Measurements from ENCODE around the gene CYTH1.

CYTH1 gene

GRCh38 chr17:78798695-78799559 is 16.9 kb upstream of the CYTH1 start:
- no peak for TF ChIP-seq CEBPB (IDR thresholded peaks at IDR 0.05)
- no peak for TF ChIP-seq CREB1 (IDR thresholded peaks at IDR 0.05; ENCODE audit: low read depth)
- no peak for TF ChIP-seq REST (IDR thresholded peaks at IDR 0.05; ENCODE audit: low read depth)
- TF ChIP-seq ZBTB7A (IDR thresholded peaks at IDR 0.05; ENCODE audit: low read depth): no peak
- TF ChIP-seq TCF12 (IDR thresholded peaks at IDR 0.05; ENCODE audit: low read depth): no peak
- TF ChIP-seq TAF1 (IDR thresholded peaks at IDR 0.05; ENCODE audit: low read depth): no peak
- no peak for TF ChIP-seq EP300 (IDR thresholded peaks at IDR 0.05; ENCODE audit: borderline replicate concordance)
- TF ChIP-seq FOXM1 (IDR thresholded peaks at IDR 0.05; ENCODE audit: borderline replicate concordance, low read depth): no peak
- no peak for TF ChIP-seq USF1 (IDR thresholded peaks at IDR 0.05)
- no peak for TF ChIP-seq NFIC (IDR thresholded peaks at IDR 0.05)
- no peak for TF ChIP-seq RAD21 (IDR thresholded peaks at IDR 0.05; ENCODE audit: low read depth)
- no peak for TF ChIP-seq YY1 (IDR thresholded peaks at IDR 0.05; ENCODE audit: low read depth)
- no peak for TF ChIP-seq EGR1 (IDR thresholded peaks at IDR 0.05)
- no peak for TF ChIP-seq MAX (IDR thresholded peaks at IDR 0.05)

- TF ChIP-seq EP300 (IDR thresholded peaks at IDR 0.05; ENCODE audit: borderline replicate concordance) (no peak), MAX (IDR thresholded peaks at IDR 0.05) (no peak), ZBTB7A (IDR thresholded peaks at IDR 0.05; ENCODE audit: low read depth) (no peak)
Observed at GRCh38 chr17:78797691-78798585, 15.9 kb upstream of the CYTH1 start.

- TF ChIP-seq CREB1 (IDR thresholded peaks at IDR 0.05; ENCODE audit: low read depth) (no peak), TAF1 (IDR thresholded peaks at IDR 0.05; ENCODE audit: low read depth) (no peak), EGR1 (IDR thresholded peaks at IDR 0.05) (no peak), USF1 (IDR thresholded peaks at IDR 0.05) (no peak), NFIC (IDR thresholded peaks at IDR 0.05) (no peak), EP300 (IDR thresholded peaks at IDR 0.05; ENCODE audit: borderline replicate concordance) (no peak), RAD21 (IDR thresholded peaks at IDR 0.05; ENCODE audit: low read depth) (no peak), TCF12 (IDR thresholded peaks at IDR 0.05; ENCODE audit: low read depth) (no peak), ZBTB7A (IDR thresholded peaks at IDR 0.05; ENCODE audit: low read depth) (no peak), CEBPB (IDR thresholded peaks at IDR 0.05) (no peak), YY1 (IDR thresholded peaks at IDR 0.05; ENCODE audit: low read depth) (no peak), MAX (IDR thresholded peaks at IDR 0.05) (no peak), FOXM1 (IDR thresholded peaks at IDR 0.05; ENCODE audit: borderline replicate concordance, low read depth) (no peak), TEAD4 (IDR thresholded peaks at IDR 0.05) (no peak)
Observed at GRCh38 chr17:78797213-78797612, 15.1 kb upstream of the CYTH1 start.

GRCh38 chr17:78796517-78796900 is 14.4 kb upstream of the CYTH1 start:
- TF ChIP-seq CEBPB (IDR thresholded peaks at IDR 0.05) (no peak), NFIC (IDR thresholded peaks at IDR 0.05) (no peak), ZBTB7A (IDR thresholded peaks at IDR 0.05; ENCODE audit: low read depth) (no peak), MAX (IDR thresholded peaks at IDR 0.05) (no peak), USF1 (IDR thresholded peaks at IDR 0.05) (no peak), REST (IDR thresholded peaks at IDR 0.05; ENCODE audit: low read depth) (no peak), FOXM1 (IDR thresholded peaks at IDR 0.05; ENCODE audit: borderline replicate concordance, low read depth) (no peak), TEAD4 (IDR thresholded peaks at IDR 0.05) (no peak), EGR1 (IDR thresholded peaks at IDR 0.05) (no peak), CREB1 (IDR thresholded peaks at IDR 0.05; ENCODE audit: low read depth) (no peak), TAF1 (IDR thresholded peaks at IDR 0.05; ENCODE audit: low read depth) (no peak), TCF12 (IDR thresholded peaks at IDR 0.05; ENCODE audit: low read depth) (no peak), RAD21 (IDR thresholded peaks at IDR 0.05; ENCODE audit: low read depth) (no peak), EP300 (IDR thresholded peaks at IDR 0.05; ENCODE audit: borderline replicate concordance) (no peak), YY1 (IDR thresholded peaks at IDR 0.05; ENCODE audit: low read depth) (no peak)

Data from Ishikawa (cell line).